Activated CD4-positive, alpha-beta memory T cell treated with anti-CD3 and anti-CD28 coated beads, Interleukin-2, amount 10 ng/mL, durations not matched to agents 7 days and 5 days (primary cell): ENCODE results near the gene NARS2. TPM values are rescaled to one million over a fixed set of nuclear protein-coding genes. Genes with fewer than 3 reads are reported as not detected.
"Not testable (repeated sequence)": the region's sequence is repeated elsewhere in the genome, so short reads cannot be mapped to it uniquely, and the experiment has no call there.

Experiments
- CTCF ChIA-PET: fragments of 350-600 bp; sonication (Branson Sonifier 250); formaldehyde crosslinking; loops from one replicate; lab custom pipeline; 2021; ENCODE audit warnings: antibody characterized with exemption, inconsistent platforms; lab: Charles Lee
- POLR2A ChIA-PET: fragments of 350-600 bp; sonication (Branson Sonifier 250); formaldehyde crosslinking; loops from one replicate; lab custom pipeline; 2021; ENCODE audit warnings: antibody characterized with exemption; lab: Charles Lee
- DNase-seq: peaks from one replicate; pipeline ENCODE4 v3.0.0-alpha.2; 2020
- H3K27ac Mint-ChIP-seq: one replicate; pipeline ENCODE4 v1.8.0; 2021; ENCODE audit warnings: mild to moderate bottlenecking, mixed read lengths
- H3K27me3 Mint-ChIP-seq: one replicate; pipeline ENCODE4 v1.8.0; 2021; ENCODE audit warnings: mixed read lengths
- H3K36me3 Mint-ChIP-seq: one replicate; pipeline ENCODE4 v1.8.0; 2021; ENCODE audit warnings: low read depth, mixed read lengths
- H3K4me1 Mint-ChIP-seq: one replicate; pipeline ENCODE4 v1.8.0; 2021; ENCODE audit warnings: mixed read lengths
- H3K4me3 Mint-ChIP-seq: one replicate; pipeline ENCODE4 v1.8.0; 2021; ENCODE audit warnings: mild to moderate bottlenecking, mixed read lengths
- H3K9me3 Mint-ChIP-seq: one replicate; pipeline ENCODE4 v1.8.0; 2021; ENCODE audit warnings: mixed read lengths
- total RNA-seq, 2 experiments: library from RNA; stranded (reverse); gene quantifications; one replicate each; pipeline ENCODE4 v1.2.3, GENCODE V29; 2021

The NARS2 gene
- total RNA-seq, 2 experiments from 2014 or later = 13.4 to 13.9 TPM

DNA sequence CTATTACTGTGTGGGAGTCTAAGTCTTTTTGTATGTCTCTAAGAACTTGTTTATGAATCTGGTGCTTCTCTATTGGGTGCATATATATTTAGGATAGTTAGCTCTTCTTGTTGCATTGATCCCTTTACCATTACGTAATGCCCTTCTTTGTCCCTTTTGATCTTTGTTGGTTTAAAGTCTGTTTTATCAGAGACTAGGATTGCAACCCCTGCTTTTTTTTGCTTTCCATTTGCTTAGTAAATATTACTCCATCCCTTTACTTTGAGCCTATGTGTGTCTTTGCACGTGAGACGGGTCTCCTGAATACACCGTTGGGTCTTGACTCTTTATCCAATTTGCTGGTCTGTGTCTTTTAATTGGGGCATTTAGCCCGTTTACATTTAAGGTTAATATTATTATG lies 26.4 kb upstream of the NARS2 start:
- H3K36me3 Mint-ChIP-seq, H3K27ac Mint-ChIP-seq, H3K4me1 Mint-ChIP-seq, CTCF ChIA-PET, H3K9me3 Mint-ChIP-seq, DNase-seq, POLR2A ChIA-PET, H3K4me3 Mint-ChIP-seq: not testable (repeated sequence)
- H3K27me3 Mint-ChIP-seq = peaks cover 40% of the 10 kb centered on the region

- CTCF ChIA-PET, POLR2A ChIA-PET, DNase-seq, H3K27ac Mint-ChIP-seq, H3K9me3 Mint-ChIP-seq, H3K4me3 Mint-ChIP-seq, H3K36me3 Mint-ChIP-seq: not testable (repeated sequence)
- Mint-ChIP-seq H3K4me1 (peaks cover 20% of the 10 kb centered on the region), H3K27me3 (peaks cover 46% of the 10 kb centered on the region)
Measured at GRCh38 chr11:78597579-78597978, 22.9 kb upstream of the NARS2 start.

- CTCF ChIA-PET = no interaction called here
Measured at GRCh38 chr11:78595436-78596130, 20.9 kb upstream of the NARS2 start.

GRCh38 chr11:78594814-78595213 lies 20.1 kb upstream of the NARS2 start:
- POLR2A ChIA-PET = no interaction called here
- Mint-ChIP-seq H3K4me1 (peaks cover 20% of the 10 kb centered on the region), H3K27ac (peak overlapping the region; percentile 81), H3K27me3 (peaks cover 25% of the 10 kb centered on the region), H3K4me3 (no peak overlapping the region), H3K36me3 (peaks cover 5% of the 10 kb centered on the region), H3K9me3 (peaks cover 2% of the 10 kb centered on the region)
- CTCF ChIA-PET = no interaction called here
- DNase-seq = no peak

More at GRCh38 chr11:78595436-78596130, 20.9 kb upstream of the NARS2 start:
- peaks cover 29% of the 10 kb centered on the region for H3K27me3 Mint-ChIP-seq
- POLR2A ChIA-PET = interaction anchor here (0.9 kb wide), 1 partner anchor 178 kb away, joined by 3 read pairs; the partner anchor contains the start of gene GAB2
- peaks cover 5% of the 10 kb centered on the region for H3K36me3 Mint-ChIP-seq
- no peak overlapping the region for H3K4me3 Mint-ChIP-seq
- peaks cover 20% of the 10 kb centered on the region for H3K4me1 Mint-ChIP-seq
- no peak overlapping the region for H3K27ac Mint-ChIP-seq
- DNase-seq = no peak
- peaks cover 2% of the 10 kb centered on the region for H3K9me3 Mint-ChIP-seq

GRCh38 chr11:78588517-78588916 lies 13.9 kb upstream of the NARS2 start:
- Mint-ChIP-seq H3K27ac (no peak overlapping the region), H3K4me1 (peaks cover 1% of the 10 kb centered on the region), H3K9me3 (peaks cover 8% of the 10 kb centered on the region), H3K36me3 (peaks cover 7% of the 10 kb centered on the region), H3K4me3 (no peak overlapping the region), H3K27me3 (peaks cover 28% of the 10 kb centered on the region)
- no peak for DNase-seq
- ChIA-PET POLR2A (interaction anchor here (1.3 kb wide), 1 partner anchor 14 kb away, joined by 4 read pairs; the partner anchor contains the start of gene NARS2), CTCF (no interaction called here)

DNA sequence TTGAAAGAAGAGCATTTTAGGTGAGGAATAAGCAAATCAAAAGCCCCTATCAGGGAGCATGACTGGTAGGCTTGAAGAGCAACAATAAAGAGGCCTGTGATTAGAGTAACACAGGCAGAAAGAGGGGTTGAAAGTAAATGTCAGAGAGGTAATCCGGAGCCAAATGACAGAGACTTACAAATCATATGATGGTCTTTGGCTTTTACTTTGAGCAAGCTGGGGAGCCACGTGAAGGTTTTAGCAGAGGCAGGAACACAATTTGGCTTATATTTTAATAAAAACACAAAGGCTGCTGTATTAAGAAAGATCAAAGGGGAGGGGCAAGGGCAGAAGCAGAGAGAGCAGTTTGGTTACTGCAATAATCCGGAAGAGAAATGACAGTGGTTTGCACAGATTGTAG lies 12.8 kb upstream of the NARS2 start:
- Mint-ChIP-seq H3K27ac (no peak overlapping the region), H3K9me3 (peaks cover 17% of the 10 kb centered on the region), H3K4me1 (no peaks in the 10 kb centered on the region), H3K4me3 (no peak overlapping the region), H3K36me3 (peaks cover 8% of the 10 kb centered on the region), H3K27me3 (peaks cover 31% of the 10 kb centered on the region)
- CTCF ChIA-PET = interaction anchor here (1.0 kb wide), 2 partner anchors 13 to 509 kb away, joined by 3 read pairs; partner anchors contain the start of gene NARS2
- no peak for DNase-seq
- POLR2A ChIA-PET = interaction anchor here (1.3 kb wide), 1 partner anchor 13 kb away, joined by 4 read pairs; the partner anchor contains the start of gene NARS2

GRCh38 chr11:78586452-78587046 lies 11.9 kb upstream of the NARS2 start:
- peaks cover 34% of the 10 kb centered on the region for H3K27me3 Mint-ChIP-seq
- peaks cover 8% of the 10 kb centered on the region for H3K36me3 Mint-ChIP-seq
- no peak overlapping the region for H3K27ac Mint-ChIP-seq
- CTCF ChIA-PET = interaction anchor here (1.0 to 1.5 kb wide), 3 partner anchors 12 to 508 kb away, joined by 3 read pairs; partner anchors contain the start of gene NARS2
- POLR2A ChIA-PET = interaction anchor here (2.0 kb wide), 1 partner anchor 12 kb away, joined by 7 read pairs; the partner anchor contains the start of gene NARS2
- no peak overlapping the region for H3K4me3 Mint-ChIP-seq
- DNase-seq = no peak
- H3K9me3 Mint-ChIP-seq = peaks cover 23% of the 10 kb centered on the region
- no peaks in the 10 kb centered on the region for H3K4me1 Mint-ChIP-seq

DNA sequence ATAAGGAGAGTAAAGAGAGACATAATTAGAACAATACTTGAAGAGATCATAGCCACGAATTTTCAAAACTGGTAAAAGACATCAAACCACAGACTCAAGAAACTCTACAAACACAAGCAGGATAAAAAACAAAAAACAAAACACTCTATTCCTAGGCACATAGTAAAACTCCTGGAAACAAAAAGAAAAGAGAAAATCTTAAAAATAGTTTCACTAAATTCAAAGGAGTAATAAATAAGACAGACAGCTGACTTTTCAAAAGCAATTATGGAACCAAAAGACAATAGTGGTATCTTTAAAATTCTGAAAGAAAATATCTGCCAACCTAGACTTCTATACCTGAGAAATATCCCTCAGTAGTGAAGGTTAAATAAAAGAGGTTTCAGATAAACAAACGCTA lies 9.2 kb upstream of the NARS2 start:
- H3K4me1 Mint-ChIP-seq = no peaks in the 10 kb centered on the region
- peaks cover 24% of the 10 kb centered on the region for H3K27me3 Mint-ChIP-seq
- H3K27ac Mint-ChIP-seq = no peak overlapping the region
- H3K36me3 Mint-ChIP-seq = peaks cover 8% of the 10 kb centered on the region
- H3K9me3 Mint-ChIP-seq = peaks cover 24% of the 10 kb centered on the region
- DNase-seq = no peak
- ChIA-PET CTCF (no interaction called here), POLR2A (no interaction called here)
- H3K4me3 Mint-ChIP-seq = no peak overlapping the region

GRCh38 chr11:78577495-78577894 lies 2.8 kb upstream of the NARS2 start:
- H3K9me3 Mint-ChIP-seq = peaks cover 8% of the 10 kb centered on the region
- no peak for DNase-seq
- peaks cover under 1% of the 10 kb centered on the region for H3K36me3 Mint-ChIP-seq
- no peak overlapping the region for H3K4me3 Mint-ChIP-seq
- peaks cover 21% of the 10 kb centered on the region for H3K4me1 Mint-ChIP-seq
- H3K27me3 Mint-ChIP-seq = peaks cover 5% of the 10 kb centered on the region
- POLR2A ChIA-PET = no interaction called here
- H3K27ac Mint-ChIP-seq = no peak overlapping the region
- CTCF ChIA-PET = no interaction called here

- Mint-ChIP-seq H3K4me3 (no peak overlapping the region), H3K27me3 (peaks cover 2% of the 10 kb centered on the region), H3K27ac (no peak overlapping the region), H3K9me3 (peaks cover 2% of the 10 kb centered on the region), H3K36me3 (peaks cover 4% of the 10 kb centered on the region), H3K4me1 (peaks cover 26% of the 10 kb centered on the region)
- no peak for DNase-seq
- POLR2A ChIA-PET = interaction anchor here (1.2 kb wide), 1 partner anchor 757 kb away, joined by 3 read pairs; no protein-coding TSS in a partner anchor
- CTCF ChIA-PET = interaction anchor here (1.2 kb wide), 1 partner anchor 12 kb away, joined by 5 read pairs; no protein-coding TSS in a partner anchor
Measured at GRCh38 chr11:78576549-78577097, 2.0 kb upstream of the NARS2 start.

- no peak overlapping the region for H3K27ac Mint-ChIP-seq
- peaks cover 9% of the 10 kb centered on the region for H3K36me3 Mint-ChIP-seq
- peaks cover 30% of the 10 kb centered on the region for H3K4me1 Mint-ChIP-seq
- H3K27me3 Mint-ChIP-seq = no peaks in the 10 kb centered on the region
- ChIA-PET POLR2A (interaction anchor here (1.1 to 2.3 kb wide), 6 partner anchors 11 to 373 kb away, joined by 3 to 21 read pairs (median 6); no protein-coding TSS in a partner anchor), CTCF (interaction anchor here (1.1 to 4.2 kb wide), 6 partner anchors 10 to 581 kb away, joined by 3 to 60 read pairs (median 6); partner anchors contain the start of genes GAB2 and INTS4)
- H3K4me3 Mint-ChIP-seq = peak overlapping the region; percentile 86
- H3K9me3 Mint-ChIP-seq = no peaks in the 10 kb centered on the region
- no peak for DNase-seq
Measured at GRCh38 chr11:78575478-78575877, 814 bp upstream of the NARS2 start.

DNA sequence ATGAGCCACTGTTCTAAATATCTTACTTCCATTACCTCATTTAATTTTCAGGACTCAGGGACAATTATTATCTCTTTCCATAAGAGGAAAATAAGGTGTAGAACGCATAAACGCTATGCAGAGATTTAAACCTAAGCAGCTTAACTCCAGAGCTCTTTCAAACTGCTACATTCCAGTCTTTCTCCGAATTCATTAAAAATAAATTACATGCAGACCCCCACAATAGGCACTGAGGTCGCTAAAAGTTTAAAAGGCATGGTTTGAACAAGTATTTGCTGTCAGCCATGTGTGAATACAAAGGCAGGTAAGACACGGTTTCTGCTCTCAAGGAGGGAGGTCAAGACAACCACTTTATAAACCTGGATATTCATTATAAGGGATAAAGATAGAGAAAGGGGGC lies 983 bp downstream of the NARS2 start:
- CTCF ChIA-PET = interaction anchor here (0.9 to 4.2 kb wide), 8 partner anchors 9 to 435 kb away, joined by 3 to 60 read pairs (median 4); partner anchors contain the start of genes ALG8 and GAB2
- no peak for DNase-seq
- Mint-ChIP-seq H3K27me3 (no peaks in the 10 kb centered on the region), H3K4me1 (peaks cover 31% of the 10 kb centered on the region), H3K27ac (peak overlapping the region; percentile 71), H3K4me3 (peak overlapping the region; percentile 86), H3K36me3 (peaks cover 14% of the 10 kb centered on the region), H3K9me3 (no peaks in the 10 kb centered on the region)
- POLR2A ChIA-PET = interaction anchor here (1.0 to 2.5 kb wide), 8 partner anchors 9 to 371 kb away, joined by 3 to 28 read pairs (median 10); partner anchors contain the start of gene GAB2
